GOT3 (cell line): ENCODE measurements around the gene PTPRT.

ENCODE experiments used
- DNase-seq: peaks from one replicate; lab custom pipeline; 2025; ENCODE audit warnings: mixed read lengths; lab: John Stamatoyannopoulos, UW

The PTPRT gene

GRCh38 chr20:42974347-42974746, 215.4 kb downstream of the PTPRT start:
- no peak for DNase-seq

- DNase-seq, result no peak
These were observed 217.1 kb downstream of the PTPRT start for GRCh38 chr20:42972591-42972990.

GRCh38 chr20:42968746-42969145, 221.0 kb downstream of the PTPRT start:
- DNase-seq, result no peak

- DNase-seq, result no peak
These were observed 225.9 kb downstream of the PTPRT start for GRCh38 chr20:42963796-42964195.

GRCh38 chr20:42961771-42962170, 227.9 kb downstream of the PTPRT start:
- DNase-seq, result no peak

GRCh38 chr20:42959996-42960395, 229.7 kb downstream of the PTPRT start:
- no peak for DNase-seq

- no peak for DNase-seq
These were observed 231.2 kb downstream of the PTPRT start for GRCh38 chr20:42958367-42959069.

GRCh38 chr20:42957704-42958095, 232.0 kb downstream of the PTPRT start:
- DNase-seq, result no peak

- no peak for DNase-seq
These were observed 232.5 kb downstream of the PTPRT start for GRCh38 chr20:42957018-42957703.

- no peak for DNase-seq
These were observed 234.0 kb downstream of the PTPRT start for GRCh38 chr20:42955713-42956112.

- no peak for DNase-seq
These were observed 234.8 kb downstream of the PTPRT start for GRCh38 chr20:42954951-42955350.

- DNase-seq, result no peak
These were observed 239.8 kb downstream of the PTPRT start for GRCh38 chr20:42949950-42950349.

GRCh38 chr20:42945234-42945994, 244.3 kb downstream of the PTPRT start:
- DNase-seq, result no peak

GRCh38 chr20:42941629-42942028, 248.1 kb downstream of the PTPRT start:
- no peak for DNase-seq

GRCh38 chr20:42938441-42939205, 251.1 kb downstream of the PTPRT start:
- no peak for DNase-seq

- no peak for DNase-seq
These were observed 253.2 kb downstream of the PTPRT start for GRCh38 chr20:42936482-42936881.

GRCh38 chr20:42924215-42924614, 265.5 kb downstream of the PTPRT start:
- no peak for DNase-seq

GRCh38 chr20:42923348-42923918, 266.3 kb downstream of the PTPRT start:
- DNase-seq, result no peak

- no peak for DNase-seq
These were observed 268.9 kb downstream of the PTPRT start for GRCh38 chr20:42920776-42921175.

- no peak for DNase-seq
These were observed 270.4 kb downstream of the PTPRT start for GRCh38 chr20:42919316-42919715.

- DNase-seq, result no peak
These were observed 274.6 kb downstream of the PTPRT start for GRCh38 chr20:42915081-42915480.

GRCh38 chr20:42914302-42914701, 275.4 kb downstream of the PTPRT start:
- DNase-seq, result no peak
